ENCODE results near the gene PAEP.
"Not testable (repeated sequence)": the region's sequence is repeated elsewhere in the genome, so short reads cannot be mapped to it uniquely, and the experiment has no call there.

PAEP gene

GRCh38 chr9:135526089-135526729 is 35.3 kb upstream of the PAEP start:
- no peak for DNase-seq

DNA sequence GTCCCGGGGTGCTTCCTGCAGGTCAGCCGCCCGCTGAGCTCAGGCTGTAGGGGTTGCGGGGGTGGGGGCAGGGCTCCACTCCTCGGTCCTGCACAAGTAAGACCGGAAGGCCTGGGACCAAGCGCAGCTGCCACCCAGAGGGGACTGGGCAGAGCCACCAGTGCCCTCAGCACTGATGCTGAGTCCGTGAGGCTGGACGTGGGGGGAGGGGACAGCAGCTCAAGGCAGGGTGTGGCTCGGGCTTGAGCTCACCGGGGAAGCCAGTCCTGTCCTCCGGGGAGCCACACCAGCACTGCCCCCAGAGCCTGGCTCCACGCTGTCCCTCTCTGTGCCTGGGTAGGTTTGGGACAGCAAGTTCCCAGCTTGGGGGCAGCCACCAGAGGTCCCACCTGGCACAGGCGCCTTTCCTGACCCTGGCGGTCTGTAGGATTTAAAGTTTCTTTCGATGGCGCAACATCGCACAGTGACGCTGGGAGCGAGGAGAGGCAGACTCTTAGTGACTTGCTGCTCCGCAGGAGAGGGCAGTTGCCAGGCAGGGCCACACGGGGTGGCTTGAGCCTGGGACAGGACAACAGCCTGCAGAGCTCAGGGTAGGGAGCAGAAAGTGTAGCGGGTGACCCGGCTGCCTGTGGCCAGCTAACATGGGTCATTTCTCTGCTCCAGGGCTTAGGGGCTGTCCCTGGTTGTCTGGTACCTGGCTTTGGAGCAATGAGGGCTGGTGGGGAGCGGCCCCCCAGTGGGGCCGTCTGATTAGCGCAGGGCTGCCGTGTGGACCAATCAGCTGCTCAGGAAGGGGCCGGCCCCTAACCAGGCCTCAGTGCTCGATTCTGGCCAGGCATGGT is 34.6 kb upstream of the PAEP start:
- no peak for DNase-seq

DNA sequence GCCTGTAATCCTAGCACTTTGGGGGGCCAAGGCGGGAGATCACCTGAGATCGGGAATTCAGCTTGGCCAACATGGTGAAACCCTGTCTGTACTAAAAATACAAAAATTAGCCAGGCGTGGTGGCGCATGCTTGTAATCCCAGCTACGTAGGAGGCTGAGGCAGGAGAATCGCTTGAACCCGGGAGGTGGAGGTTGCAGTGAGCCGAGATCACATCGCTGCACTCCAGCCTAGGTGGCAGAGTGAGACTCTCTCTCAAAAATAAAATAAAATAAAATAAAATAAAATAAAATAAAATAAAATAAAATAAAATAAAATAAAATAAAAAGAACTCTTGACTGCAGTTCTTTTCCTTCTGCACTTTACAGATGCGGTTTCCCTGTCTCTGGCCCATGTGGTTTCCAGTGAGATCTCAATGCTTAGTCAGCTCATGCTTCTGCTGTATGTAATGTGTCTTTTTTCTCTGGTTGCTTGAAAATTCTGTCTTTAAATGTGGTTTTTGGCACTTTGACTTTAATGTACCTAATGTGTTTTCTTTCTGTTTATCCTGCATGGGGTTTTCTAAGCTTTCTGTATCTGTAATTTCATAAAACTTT is 32.6 kb upstream of the PAEP start:
- not testable (repeated sequence) for DNase-seq

- DNase-seq = no peak
Measured at GRCh38 chr9:135530146-135530545, 31.4 kb upstream of the PAEP start.

- no peak for DNase-seq
Measured at GRCh38 chr9:135531096-135531495, 30.5 kb upstream of the PAEP start.

GRCh38 chr9:135533113-135533512 is 28.4 kb upstream of the PAEP start:
- DNase-seq = no peak

DNA sequence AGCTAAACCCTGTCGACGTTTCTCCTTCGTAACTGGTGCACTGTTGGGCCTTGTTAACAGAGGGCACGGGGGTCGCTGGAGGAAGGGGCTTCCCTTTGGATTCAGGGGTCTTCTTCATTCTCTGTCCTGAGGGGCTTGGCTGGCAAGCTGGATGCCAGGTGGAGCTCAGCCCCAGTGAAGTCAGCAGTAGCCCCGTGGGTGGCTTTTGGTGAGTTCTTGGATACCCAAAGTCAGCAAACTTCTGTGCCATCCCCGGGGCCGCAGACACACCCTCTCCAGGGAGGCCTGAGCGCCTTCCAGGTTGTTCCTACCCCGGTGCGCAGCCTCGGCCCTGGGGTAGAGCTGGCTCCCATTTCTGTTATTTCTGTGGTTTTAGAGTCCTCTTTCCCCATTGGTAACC is 27.9 kb upstream of the PAEP start:
- DNase-seq = no peak

- DNase-seq = not testable (repeated sequence)
Measured at GRCh38 chr9:135534192-135534711, 27.3 kb upstream of the PAEP start.

- not testable (repeated sequence) for DNase-seq
Measured at GRCh38 chr9:135534826-135535225, 26.7 kb upstream of the PAEP start.

- not testable (repeated sequence) for DNase-seq
Measured at GRCh38 chr9:135535631-135536030, 25.9 kb upstream of the PAEP start.

DNA sequence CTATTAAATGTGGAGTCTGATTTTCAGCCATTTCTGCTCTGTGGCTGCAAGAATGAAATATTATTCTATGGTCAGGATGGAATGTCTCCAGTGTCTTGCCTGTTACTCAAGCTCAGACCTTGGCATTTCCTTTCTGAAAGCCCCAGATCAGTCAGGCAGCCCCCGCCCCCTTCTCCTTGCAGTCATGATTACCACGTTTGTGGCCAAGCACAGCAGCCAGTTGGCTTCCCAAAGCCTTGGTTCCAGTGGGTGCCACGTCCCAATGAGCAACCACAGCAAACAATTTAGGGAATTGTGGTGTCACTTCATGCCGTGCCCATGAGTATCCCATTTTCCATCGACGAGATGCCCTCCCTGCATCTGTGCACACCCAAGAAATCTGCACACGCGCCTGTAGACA is 25.3 kb upstream of the PAEP start:
- no peak for DNase-seq

- DNase-seq = not testable (repeated sequence)
Measured at GRCh38 chr9:135543262-135543894, 18.2 kb upstream of the PAEP start.

DNA sequence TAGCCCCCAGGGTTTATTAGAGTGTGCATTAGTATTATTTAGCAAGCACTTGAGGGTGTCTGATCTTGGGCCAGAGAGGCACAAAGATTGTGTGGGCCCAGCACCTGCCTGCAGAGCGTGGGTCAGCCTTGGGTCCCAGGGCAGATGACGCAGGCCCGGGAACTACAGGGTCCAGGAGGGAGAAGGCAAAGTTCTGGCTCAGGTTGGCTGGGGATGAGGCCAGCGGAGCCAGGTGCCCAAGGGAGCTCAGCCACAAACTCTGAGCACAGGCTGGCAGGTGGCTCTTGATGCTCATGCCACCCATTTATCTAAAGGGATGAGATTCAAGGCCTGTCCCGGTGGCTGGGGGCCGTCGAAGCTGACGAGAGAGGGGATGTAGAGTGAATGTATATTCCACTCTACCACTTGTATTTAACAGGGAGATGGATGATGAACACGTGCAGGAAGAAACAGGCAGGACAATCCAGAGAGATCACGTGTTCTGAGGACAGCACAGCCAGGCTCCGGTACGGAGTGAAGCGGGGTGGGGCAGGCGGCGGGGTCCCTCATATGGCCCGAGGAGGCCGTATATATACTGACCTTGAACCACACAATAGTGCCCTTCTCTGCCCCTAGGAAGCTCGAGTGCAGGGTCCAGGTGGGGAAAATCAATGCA is 16.4 kb upstream of the PAEP start:
- no peak for DNase-seq

GRCh38 chr9:135545646-135546176 is 15.8 kb upstream of the PAEP start, which contains the start of gene OBP2A:
Gene OBP2A (plus strand): TSS chr9:135546126. CDS start chr9:135546181, 55 bp downstream.
- DNase-seq = not testable (repeated sequence)

DNA sequence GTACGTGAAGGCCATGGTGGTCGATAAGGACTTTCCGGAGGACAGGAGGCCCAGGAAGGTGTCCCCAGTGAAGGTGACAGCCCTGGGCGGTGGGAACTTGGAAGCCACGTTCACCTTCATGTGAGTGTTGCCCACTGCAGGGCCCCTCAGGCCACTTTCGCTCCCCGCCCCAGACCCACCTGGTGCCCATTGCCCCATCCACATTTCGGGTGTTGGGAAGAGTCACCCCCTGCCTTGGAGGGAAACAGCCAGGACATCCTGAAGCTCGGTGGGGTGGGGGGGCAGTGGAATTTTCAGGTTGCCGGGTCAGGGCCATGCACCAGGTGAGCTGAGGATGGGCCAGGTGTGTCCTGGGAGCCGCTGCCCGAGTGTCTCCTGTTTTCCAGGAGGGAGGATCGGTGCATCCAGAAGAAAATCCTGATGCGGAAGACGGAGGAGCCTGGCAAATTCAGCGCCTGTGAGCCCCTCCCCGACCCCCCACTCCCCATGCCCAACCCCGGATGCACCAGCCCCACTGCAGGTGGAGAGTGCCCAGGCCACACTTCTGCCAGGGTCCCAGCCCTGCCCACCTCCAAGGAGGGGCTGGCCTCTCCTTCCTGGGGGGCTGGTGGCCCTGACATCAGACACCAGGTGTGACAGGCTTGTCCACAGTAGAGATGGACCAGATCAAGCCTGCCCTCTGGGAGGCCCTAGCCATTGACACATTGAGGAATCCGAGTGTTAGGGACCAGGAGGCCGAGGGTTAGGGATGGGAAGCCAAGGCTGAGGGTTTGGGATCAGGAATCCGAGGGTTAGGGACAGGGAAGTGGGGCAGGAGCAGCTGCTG is 14.6 kb upstream of the PAEP start:
- DNase-seq = not testable (repeated sequence)

GRCh38 chr9:135547756-135548736 is 13.5 kb upstream of the PAEP start:
- no peak for DNase-seq

GRCh38 chr9:135549478-135550343 is 11.8 kb upstream of the PAEP start:
- not testable (repeated sequence) for DNase-seq

GRCh38 chr9:135550344-135550918 is 11.1 kb upstream of the PAEP start:
- no peak for DNase-seq

GRCh38 chr9:135551031-135551430 is 10.5 kb upstream of the PAEP start:
- DNase-seq = no peak

All from NCI-H2227 treated with DMSO at 0.1 percent for 48 hours (cell line).